Stimulated activated CD4-positive, alpha-beta T cell treated with anti-CD3 and anti-CD28 coated beads, Interleukin-4, amount 100 ng/mL, for 4 hours (primary cell): ENCODE results near the gene PREX1.
A peak's percentile ranks its signal among the peaks of the same experiment; 100 is the strongest.

ENCODE experiments used
- DNase-seq, 2 experiments: peaks; one replicate each; pipeline ENCODE4 v3.0.0-alpha.2; 2020

The PREX1 gene

DNA sequence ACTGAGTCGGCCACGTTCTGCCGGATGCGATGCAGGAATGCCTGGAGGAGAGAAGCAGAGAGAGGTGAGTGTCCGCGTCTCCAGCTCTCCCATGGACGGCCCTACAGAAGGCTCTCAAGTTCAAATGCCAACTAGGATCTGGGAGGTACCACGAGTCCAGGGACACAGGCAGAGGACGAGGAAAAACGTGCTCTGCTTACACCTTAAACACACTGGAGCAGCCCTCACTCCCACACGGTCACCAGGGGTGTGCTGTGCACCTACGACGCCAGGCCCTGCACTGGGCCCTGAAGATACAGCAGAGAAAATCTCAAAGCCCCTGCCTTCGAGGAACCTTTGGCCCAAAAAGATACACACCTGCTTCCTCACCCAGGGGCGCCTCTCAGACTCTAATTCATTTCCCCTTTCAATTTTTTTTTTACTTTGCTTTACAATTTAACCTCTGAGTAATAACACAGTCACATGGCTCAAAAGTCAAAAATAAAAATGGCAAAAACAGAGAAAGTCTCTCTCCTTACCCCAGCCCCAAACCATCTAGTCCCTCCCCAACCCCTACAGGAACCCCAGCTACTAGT lies 79.9 kb downstream of the PREX1 start:
- DNase-seq = no peak

DNA sequence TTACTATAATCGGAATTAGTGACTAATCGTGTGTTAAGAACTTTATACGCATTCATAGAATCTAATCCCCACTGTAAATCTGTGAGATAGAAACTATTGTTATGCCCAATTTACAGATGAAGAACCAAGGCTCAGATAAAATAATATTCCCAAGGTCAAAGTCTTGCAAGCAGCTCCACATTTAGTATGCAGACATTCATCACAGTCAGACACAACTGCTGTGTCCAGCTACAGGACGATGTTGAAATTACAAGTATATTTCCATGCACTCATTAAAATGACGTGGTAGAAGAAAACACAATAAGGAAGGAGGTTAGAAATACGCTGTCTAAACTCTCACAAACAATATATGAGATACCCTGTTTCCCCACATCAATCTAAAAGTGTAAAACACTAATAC lies 82.5 kb downstream of the PREX1 start:
- DNase-seq = no peak

- DNase-seq = no peak
Observed at GRCh38 chr20:48744515-48744914, 83.3 kb downstream of the PREX1 start.

DNA sequence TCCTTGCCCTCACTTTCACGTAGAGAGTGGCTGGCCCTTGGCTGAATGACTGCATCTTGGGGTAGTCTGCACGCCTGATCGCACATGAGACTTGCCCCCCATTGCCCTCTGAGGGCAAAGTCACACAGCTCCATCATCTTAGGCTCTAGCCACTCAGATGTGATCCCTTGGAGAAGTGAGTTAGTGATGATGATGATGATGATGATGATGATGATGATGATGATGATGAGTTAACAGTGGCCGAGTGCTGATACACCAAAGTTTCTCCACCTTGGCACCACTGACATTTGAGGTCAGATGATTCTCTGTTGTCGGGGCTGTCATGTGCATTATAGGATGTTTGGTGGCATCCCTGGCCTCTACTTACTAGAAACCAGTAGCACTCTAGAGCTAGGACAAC lies 84.0 kb downstream of the PREX1 start:
- no peak for DNase-seq

DNA sequence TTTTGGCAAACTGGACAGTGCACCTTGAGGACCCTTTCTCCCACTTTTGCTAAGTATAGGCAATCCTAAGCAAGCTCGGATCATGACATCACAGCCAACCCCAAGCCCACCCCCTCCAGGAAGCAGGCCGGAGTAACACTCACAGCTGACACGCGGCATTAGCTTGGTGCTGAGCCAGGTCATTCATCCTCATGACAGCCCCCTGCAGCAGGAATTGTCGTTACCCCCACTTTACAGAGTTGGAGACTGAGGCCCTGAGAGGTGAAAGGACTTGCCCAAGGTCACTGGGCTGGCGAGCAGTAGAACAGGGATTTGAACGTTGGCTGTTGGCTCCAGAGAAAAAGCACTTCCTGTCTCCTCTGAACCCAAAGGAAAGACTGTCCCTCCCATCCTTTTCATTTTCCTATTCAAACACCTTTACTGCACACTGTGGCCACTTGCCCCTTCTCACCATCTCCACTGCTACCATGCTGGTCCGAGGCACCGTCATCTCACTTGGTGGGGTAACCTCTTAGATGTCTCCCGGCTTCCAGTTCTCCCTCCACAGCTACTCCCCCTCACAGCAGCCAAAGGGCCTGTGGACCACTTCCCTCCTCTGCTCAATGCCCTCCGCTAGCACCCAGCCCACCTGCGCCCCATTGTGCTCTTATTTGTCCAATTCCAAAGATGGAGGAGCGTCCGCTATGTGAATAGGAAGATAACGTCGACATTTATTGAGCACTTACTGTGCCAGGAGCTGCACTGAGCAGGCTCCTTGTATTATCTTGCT lies 84.7 kb downstream of the PREX1 start:
- DNase-seq = no peak

GRCh38 chr20:48742233-48742632 lies 85.6 kb downstream of the PREX1 start:
- no peak for DNase-seq

GRCh38 chr20:48741669-48742068 lies 86.1 kb downstream of the PREX1 start:
- DNase-seq = no peak

- DNase-seq = no peak
Observed at GRCh38 chr20:48740712-48741111, 87.1 kb downstream of the PREX1 start.

GRCh38 chr20:48740292-48740649 lies 87.5 kb downstream of the PREX1 start:
- DNase-seq = no peak

- DNase-seq = no peak
Observed at GRCh38 chr20:48739395-48740291, 88.2 kb downstream of the PREX1 start.

DNA sequence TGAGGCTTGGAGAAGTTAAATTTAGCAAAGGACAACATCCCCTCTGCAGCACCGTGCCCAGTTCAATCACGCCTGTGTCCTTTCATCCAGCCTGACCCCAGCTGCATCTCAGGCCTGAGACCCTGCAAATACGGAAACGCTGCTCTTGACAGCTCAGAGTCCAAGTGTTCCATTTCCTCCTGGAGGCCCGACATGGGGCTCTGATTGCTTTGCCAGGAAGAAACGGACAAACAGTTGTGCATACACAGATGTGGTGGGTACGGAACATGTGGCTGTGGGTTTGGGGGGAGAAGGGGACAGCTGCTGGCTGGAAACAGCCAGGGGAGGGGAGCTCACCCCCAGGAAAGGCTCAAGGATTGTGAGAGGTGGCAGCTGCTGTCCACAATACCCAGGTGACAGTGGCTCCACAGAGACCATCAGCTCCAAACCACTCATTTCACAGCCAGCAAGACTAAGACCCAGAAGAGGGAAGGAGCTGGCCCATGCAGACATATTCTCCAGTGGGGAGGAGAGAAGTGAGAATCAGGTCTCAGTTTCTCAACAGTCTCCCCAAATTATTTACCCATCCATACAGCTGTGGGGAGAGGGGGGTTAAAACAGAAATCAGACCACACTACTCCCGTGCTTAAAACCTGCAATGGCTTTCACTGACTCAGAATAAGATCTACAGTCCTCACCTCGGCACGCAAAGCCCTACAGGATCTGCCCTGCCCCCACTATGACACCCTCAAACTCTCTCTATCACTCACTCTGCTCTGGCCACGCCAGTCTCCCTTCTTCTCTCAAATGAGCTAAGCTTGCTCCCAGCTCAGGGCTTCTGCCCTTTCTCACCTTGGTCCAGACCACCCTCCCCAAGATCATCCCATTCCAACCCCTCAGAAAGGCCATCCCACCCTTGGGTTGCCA lies 89.1 kb downstream of the PREX1 start:
- peak; percentile 22 to 46 for DNase-seq

DNA sequence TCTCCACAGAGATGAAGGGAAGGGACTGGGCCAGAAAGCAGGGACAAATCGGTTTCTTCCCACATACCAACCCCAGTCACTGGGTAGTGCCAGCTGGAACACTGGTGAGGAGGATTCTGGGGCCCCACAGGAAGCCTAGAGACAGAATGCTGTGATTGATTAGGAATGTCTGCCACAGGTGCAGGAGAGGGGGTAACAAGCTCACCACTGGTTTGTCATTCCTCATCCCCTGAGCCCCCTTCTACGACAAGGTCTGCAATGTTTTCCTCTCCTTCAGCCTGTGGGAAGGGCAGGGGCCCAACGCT lies 89.8 kb downstream of the PREX1 start:
- DNase-seq = no peak

GRCh38 chr20:48737434-48738093 lies 90.2 kb downstream of the PREX1 start:
- DNase-seq = no peak

- no peak for DNase-seq
Observed at GRCh38 chr20:48736636-48737035, 91.2 kb downstream of the PREX1 start.

DNA sequence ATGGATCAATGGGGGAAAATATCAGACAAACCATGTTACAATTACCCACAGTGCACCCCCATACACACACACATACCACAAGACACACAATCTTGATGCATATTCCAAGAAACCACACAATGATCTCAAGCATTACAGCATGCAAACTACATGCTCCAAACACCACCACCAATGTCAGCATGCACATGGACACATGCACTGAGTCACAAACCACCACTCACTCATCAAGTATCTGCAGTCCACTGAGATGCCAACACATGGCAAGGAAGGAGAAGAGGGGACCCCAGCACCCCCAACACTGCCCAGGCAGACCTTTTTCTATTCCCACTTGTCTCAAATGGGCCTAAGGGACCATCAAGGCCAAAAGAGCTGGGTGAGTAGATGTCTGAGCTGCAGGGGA lies 91.6 kb downstream of the PREX1 start:
- no peak for DNase-seq

DNA sequence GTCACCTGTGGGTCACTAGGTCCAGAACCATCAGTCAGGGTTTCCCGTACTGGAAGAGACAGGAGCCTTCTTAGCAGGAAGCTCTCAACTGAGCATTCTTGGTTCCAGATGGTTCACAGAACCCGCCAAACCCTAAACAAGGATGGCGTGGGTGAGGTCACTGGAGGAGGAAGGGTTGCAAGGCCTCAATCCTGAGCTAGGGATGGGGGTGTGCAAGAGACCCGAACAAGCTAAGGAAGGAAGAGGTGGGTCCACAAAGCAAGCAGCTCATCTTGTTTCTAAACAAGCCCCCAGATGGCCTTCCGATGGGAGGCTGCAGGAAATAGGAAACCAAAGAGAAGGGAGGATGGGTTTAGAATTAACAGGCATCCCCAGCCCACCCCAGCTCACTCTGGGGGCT lies 92.7 kb downstream of the PREX1 start:
- no peak for DNase-seq

GRCh38 chr20:48734104-48734749 lies 93.6 kb downstream of the PREX1 start:
- no peak for DNase-seq

GRCh38 chr20:48733296-48733790 lies 94.5 kb downstream of the PREX1 start:
- no peak for DNase-seq

- DNase-seq = no peak
Observed at GRCh38 chr20:48732081-48732829, 95.5 kb downstream of the PREX1 start.

- DNase-seq = no peak
Observed at GRCh38 chr20:48731536-48731935, 96.3 kb downstream of the PREX1 start.

DNA sequence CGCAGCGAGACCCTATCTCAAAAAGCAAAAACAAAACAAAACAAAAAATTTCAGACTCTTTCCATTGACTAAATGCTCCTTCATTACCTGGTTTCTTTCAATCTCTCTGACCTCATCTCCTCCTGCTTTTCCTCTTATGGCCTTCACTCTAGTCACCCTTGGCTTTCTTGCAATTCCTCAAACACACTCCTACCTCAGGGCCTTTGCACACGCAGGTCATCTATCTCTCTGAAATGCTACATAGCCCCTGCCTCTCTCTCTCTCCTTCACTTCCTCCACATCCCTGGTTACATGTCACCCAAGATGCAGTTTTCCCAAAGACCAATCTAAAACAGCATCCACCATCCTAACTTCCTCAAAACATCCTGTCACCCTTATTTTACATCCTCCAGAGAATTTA lies 96.8 kb downstream of the PREX1 start:
- DNase-seq = no peak
